CD4-positive, alpha-beta memory T cell (primary cell): Measurements from ENCODE around the gene ENTR1. TPM values are rescaled to one million over a fixed set of nuclear protein-coding genes. Genes with fewer than 3 reads are reported as not detected.

Experiments used
- CTCF ChIA-PET: fragments of 350-600 bp; sonication (Branson Sonifier 250); formaldehyde crosslinking; loops from one replicate; lab custom pipeline; 2021; ENCODE audit warnings: inconsistent platforms; ENCODE audit not compliant: partially characterized antibody; lab: Charles Lee
- POLR2A ChIA-PET: fragments of 350-600 bp; sonication (Branson Sonifier 250); formaldehyde crosslinking; loops from one replicate; lab custom pipeline; 2021; ENCODE audit not compliant: partially characterized antibody; lab: Charles Lee
- DNase-seq, 5 donors: peaks; one replicate each; pipeline versions ENCODE4 v3.0.0 to v3.0.0-alpha.2; 2020 to 2022; ENCODE audit warnings: mixed read lengths in 1 of 5
- H3K27ac ChIP-seq: one replicate; pipeline ENCODE4 v1.7.0; 2013; ENCODE audit warnings: low read depth, low read length
- H3K27me3 ChIP-seq: 2 replicates; pipeline ENCODE4 v1.7.0; 2013; ENCODE audit warnings: mild to moderate bottlenecking, low read length, moderate library complexity; ENCODE audit not compliant: insufficient read depth
- H3K36me3 ChIP-seq: 2 replicates; pipeline ENCODE4 v1.7.0; 2013; ENCODE audit warnings: mild to moderate bottlenecking, low read length, moderate library complexity; ENCODE audit not compliant: insufficient read depth
- H3K4me1 ChIP-seq: 2 replicates; pipeline ENCODE4 v1.7.0; 2013; ENCODE audit warnings: mild to moderate bottlenecking, low read length, moderate library complexity; ENCODE audit not compliant: insufficient read depth
- H3K4me3 ChIP-seq, 2 donors: one replicate each; pipeline ENCODE4 v1.7.0; 2013; ENCODE audit warnings: low read length in 2 of 2, mild to moderate bottlenecking in 1 of 2
- H3K9me3 ChIP-seq, 2 donors: one replicate each; pipeline ENCODE4 v1.7.0; 2013; ENCODE audit warnings: low read length in 2 of 2, control low read depth in 1 of 2; ENCODE audit not compliant: control insufficient read depth in 1 of 2
- H3K27ac Mint-ChIP-seq, 7 donors: one replicate each; pipeline ENCODE4 v1.8.0; 2020 to 2021; ENCODE audit warnings: mixed read lengths in 7 of 7, mild to moderate bottlenecking in 6 of 7, inconsistent platforms in 3 of 7, moderate library complexity in 3 of 7
- H3K27me3 Mint-ChIP-seq, 2 donors: one replicate each; pipeline ENCODE4 v1.8.0; 2020 to 2021; ENCODE audit warnings: mixed read lengths in 2 of 2
- H3K36me3 Mint-ChIP-seq, 2 donors: one replicate each; pipeline ENCODE4 v1.8.0; 2020 to 2021; ENCODE audit warnings: mixed read lengths in 2 of 2, inconsistent platforms in 1 of 2, mild to moderate bottlenecking in 1 of 2
- H3K4me1 Mint-ChIP-seq, 4 donors: one replicate each; pipeline ENCODE4 v1.8.0; 2020 to 2021; ENCODE audit warnings: mixed read lengths in 4 of 4, mild to moderate bottlenecking in 1 of 4
- H3K4me3 Mint-ChIP-seq, 8 donors: one replicate each; pipeline ENCODE4 v1.8.0; 2020 to 2021; ENCODE audit warnings: mixed read lengths in 8 of 8, mild to moderate bottlenecking in 7 of 8, moderate library complexity in 6 of 8, inconsistent platforms in 3 of 8
- H3K9me3 Mint-ChIP-seq, 8 donors: one replicate each; pipeline ENCODE4 v1.8.0; 2020 to 2021; ENCODE audit warnings: mixed read lengths in 8 of 8, mild to moderate bottlenecking in 5 of 8, inconsistent platforms in 3 of 8, moderate library complexity in 1 of 8
- intact Hi-C: fragments of 100-400 bp; cut with micrococcal nuclease; formaldehyde crosslinking; loops from one replicate; pipeline ENCODE4 v1.15.1; 2023
- polyA plus RNA-seq, 2 donors: library from polyadenylated mRNA; unstranded; fragments of 300-500 nt; fragmentation: Illumina TruSeq; gene quantifications; one replicate each; pipeline ENCODE4 v1.2.3, GENCODE V29; 2021
- total RNA-seq, 2 experiments: library from RNA; stranded (reverse); gene quantifications; one replicate each; pipeline ENCODE4 v1.2.3, GENCODE V29; 2021

The ENTR1 gene
- total and polyA plus RNA-seq, 4 experiments from 2014 or later: 8.3 to 85.9 (median 47.8) TPM

GRCh38 chr9:136438548-136439480 is 28.4 kb upstream of the ENTR1 start:
- CTCF ChIA-PET: interaction anchor here (1.0 to 1.1 kb wide), 3 partner anchors 20 to 36 kb away, joined by 3 to 5 read pairs (median 3); no protein-coding TSS in a partner anchor
- Histone ChIP-seq H3K27ac (peak overlapping the region; percentile 74), H3K9me3 (no peaks in the 10 kb centered on the region), H3K27me3 (no peaks in the 10 kb centered on the region), H3K4me1 (peaks cover 29% of the 10 kb centered on the region), H3K36me3 (peaks cover 15% of the 10 kb centered on the region), H3K4me3 (peak overlapping the region in 1 of 2 donors; percentile 66)
- POLR2A ChIA-PET: interaction anchor here (0.8 to 2.4 kb wide), 4 partner anchors 30 to 76 kb away, joined by 4 to 16 read pairs (median 4); partner anchors contain the start of gene DNLZ
- intact Hi-C loops: loop anchor here (1.0 kb wide), 2 partner anchors 39 to 44 kb away; partner anchors contain the start of genes SEC16A and SNAPC4
- H3K4me3 Mint-ChIP-seq: peak overlapping the region; percentile 86 to 91 (median 88)
- peak overlapping the region; percentile 87 to 95 (median 93) for H3K27ac Mint-ChIP-seq
- H3K4me1 Mint-ChIP-seq: peaks cover 16 to 36% (median 23%) of the 10 kb centered on the region in 4 donors
- no peaks in the 10 kb centered on the region for H3K27me3 Mint-ChIP-seq
- peaks cover 0 to 1% (median 0%) of the 10 kb centered on the region in 8 donors for H3K9me3 Mint-ChIP-seq
- peak; percentile 49 to 80 (median 58) for DNase-seq
- peaks cover 0 to 29% of the 10 kb centered on the region in 2 donors for H3K36me3 Mint-ChIP-seq

GRCh38 chr9:136437839-136438547 is 27.6 kb upstream of the ENTR1 start:
- Mint-ChIP-seq H3K36me3 (peaks cover 0 to 25% of the 10 kb centered on the region in 2 donors), H3K27me3 (no peaks in the 10 kb centered on the region), H3K27ac (peak overlapping the region; percentile 87 to 95 (median 93)), H3K4me3 (peak overlapping the region; percentile 86 to 91 (median 88)), H3K4me1 (peaks cover 16 to 36% (median 23%) of the 10 kb centered on the region in 4 donors), H3K9me3 (no peaks in the 10 kb centered on the region)
- ChIA-PET CTCF (interaction anchor here (1.0 to 1.1 kb wide), 3 partner anchors 21 to 35 kb away, joined by 3 to 5 read pairs (median 3); no protein-coding TSS in a partner anchor), POLR2A (interaction anchor here (0.8 to 2.4 kb wide), 4 partner anchors 29 to 75 kb away, joined by 4 to 16 read pairs (median 4); partner anchors contain the start of gene DNLZ)
- intact Hi-C loops: no loop called here
- peak overlapping the region in 1 of 2 donors; percentile 66 for H3K4me3 ChIP-seq
- peaks cover 29% of the 10 kb centered on the region for H3K4me1 ChIP-seq
- H3K27ac ChIP-seq: peak overlapping the region; percentile 74
- peak; percentile 16 to 67 (median 24) for DNase-seq
- H3K9me3 ChIP-seq: no peaks in the 10 kb centered on the region
- peaks cover 15% of the 10 kb centered on the region for H3K36me3 ChIP-seq
- H3K27me3 ChIP-seq: no peaks in the 10 kb centered on the region

GRCh38 chr9:136437430-136437829 is 27.0 kb upstream of the ENTR1 start:
- intact Hi-C loops: no loop called here
- Mint-ChIP-seq H3K36me3 (peaks cover 0 to 20% of the 10 kb centered on the region in 2 donors), H3K27me3 (no peaks in the 10 kb centered on the region), H3K4me3 (peak overlapping the region; percentile 86 to 91 (median 88)), H3K9me3 (no peaks in the 10 kb centered on the region), H3K27ac (peak overlapping the region; percentile 72 to 95 (median 93)), H3K4me1 (peaks cover 16 to 36% (median 23%) of the 10 kb centered on the region in 4 donors)
- peaks cover 29% of the 10 kb centered on the region for H3K4me1 ChIP-seq
- peaks cover 12% of the 10 kb centered on the region for H3K36me3 ChIP-seq
- H3K27ac ChIP-seq: peak overlapping the region; percentile 74
- no peaks in the 10 kb centered on the region for H3K27me3 ChIP-seq
- no peaks in the 10 kb centered on the region for H3K9me3 ChIP-seq
- DNase-seq: no peak
- no peak overlapping the region for H3K4me3 ChIP-seq
- CTCF ChIA-PET: no interaction called here
- POLR2A ChIA-PET: interaction anchor here (2.4 kb wide), 1 partner anchor 28 kb away, joined by 16 read pairs; no protein-coding TSS in a partner anchor

GRCh38 chr9:136436055-136436634 is 25.7 kb upstream of the ENTR1 start:
- H3K27ac Mint-ChIP-seq: peak overlapping the region in 5 of 7 donors; percentile 29 to 88 (median 31)
- no peak overlapping the region for H3K27ac ChIP-seq
- no peak overlapping the region for H3K4me3 ChIP-seq
- H3K4me3 Mint-ChIP-seq: peak overlapping the region in 4 of 8 donors; percentile 14 to 88 (median 42)
- H3K27me3 Mint-ChIP-seq: no peaks in the 10 kb centered on the region
- peaks cover 0 to 13% of the 10 kb centered on the region in 2 donors for H3K36me3 Mint-ChIP-seq
- ChIA-PET CTCF (interaction anchor here (0.5 to 1.4 kb wide), 2 partner anchors 18 to 22 kb away, joined by 3 read pairs; no protein-coding TSS in a partner anchor), POLR2A (interaction anchor here (1.1 kb wide), 1 partner anchor 11 kb away, joined by 4 read pairs; no protein-coding TSS in a partner anchor)
- no peaks in the 10 kb centered on the region for H3K27me3 ChIP-seq
- no peaks in the 10 kb centered on the region for H3K9me3 Mint-ChIP-seq
- peaks cover 29% of the 10 kb centered on the region for H3K4me1 ChIP-seq
- no peak for DNase-seq
- peaks cover 7% of the 10 kb centered on the region for H3K36me3 ChIP-seq
- no peaks in the 10 kb centered on the region for H3K9me3 ChIP-seq
- peaks cover 16 to 36% (median 23%) of the 10 kb centered on the region in 4 donors for H3K4me1 Mint-ChIP-seq
- intact Hi-C loops: no loop called here

DNA sequence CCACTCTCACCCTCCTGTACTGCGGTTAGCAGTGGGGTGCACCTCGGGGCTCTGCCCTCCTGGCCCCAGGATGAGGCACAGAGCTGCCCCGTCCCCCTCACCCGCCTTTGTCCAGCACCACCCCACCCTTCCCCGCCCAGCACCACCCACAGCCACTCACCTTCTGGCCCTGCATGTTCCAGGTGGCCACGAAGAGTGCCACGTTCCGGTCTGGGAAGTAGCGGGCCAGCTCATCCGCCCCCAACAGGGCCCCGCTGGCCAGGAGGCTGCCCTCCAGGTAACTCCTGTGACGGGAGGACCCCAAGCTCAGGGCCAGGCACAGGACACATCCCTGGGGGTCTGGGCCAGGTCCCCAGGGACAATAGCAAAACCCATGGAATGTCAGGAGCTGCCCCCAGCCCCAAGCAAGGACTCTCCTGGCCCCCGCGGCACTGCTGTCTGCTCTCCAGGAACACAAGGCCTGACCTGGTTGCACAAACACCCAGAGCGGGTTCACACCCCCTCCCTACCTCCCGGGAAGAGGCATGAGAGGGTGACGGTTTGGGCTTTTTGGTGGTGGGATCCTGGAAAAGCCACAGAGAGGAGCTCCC is 24.3 kb upstream of the ENTR1 start:
- peaks cover 16 to 32% (median 23%) of the 10 kb centered on the region in 4 donors for H3K4me1 Mint-ChIP-seq
- intact Hi-C loops: no loop called here
- H3K9me3 Mint-ChIP-seq: no peaks in the 10 kb centered on the region
- Histone ChIP-seq H3K4me3 (no peak overlapping the region), H3K27ac (no peak overlapping the region), H3K36me3 (peaks cover 11% of the 10 kb centered on the region), H3K9me3 (no peaks in the 10 kb centered on the region), H3K27me3 (no peaks in the 10 kb centered on the region), H3K4me1 (peaks cover 24% of the 10 kb centered on the region)
- DNase-seq: no peak
- H3K36me3 Mint-ChIP-seq: peaks cover 3 to 17% of the 10 kb centered on the region in 2 donors
- POLR2A ChIA-PET: interaction anchor here (1.1 kb wide), 1 partner anchor 25 kb away, joined by 3 read pairs; no protein-coding TSS in a partner anchor
- no peak overlapping the region for H3K27ac Mint-ChIP-seq
- no peak overlapping the region for H3K4me3 Mint-ChIP-seq
- CTCF ChIA-PET: no interaction called here
- no peaks in the 10 kb centered on the region for H3K27me3 Mint-ChIP-seq

GRCh38 chr9:136433849-136434579 is 23.6 kb upstream of the ENTR1 start:
- no peaks in the 10 kb centered on the region for H3K9me3 ChIP-seq
- no peaks in the 10 kb centered on the region for H3K27me3 Mint-ChIP-seq
- POLR2A ChIA-PET: interaction anchor here (1.1 kb wide), 1 partner anchor 25 kb away, joined by 3 read pairs; no protein-coding TSS in a partner anchor
- no peak overlapping the region for H3K4me3 ChIP-seq
- DNase-seq: no peak
- intact Hi-C loops: no loop called here
- no peak overlapping the region for H3K27ac ChIP-seq
- no peaks in the 10 kb centered on the region for H3K9me3 Mint-ChIP-seq
- H3K36me3 ChIP-seq: peaks cover 11% of the 10 kb centered on the region
- H3K27me3 ChIP-seq: no peaks in the 10 kb centered on the region
- peaks cover 24% of the 10 kb centered on the region for H3K4me1 ChIP-seq
- no peak overlapping the region for H3K27ac Mint-ChIP-seq
- CTCF ChIA-PET: no interaction called here
- H3K36me3 Mint-ChIP-seq: peaks cover 3 to 20% of the 10 kb centered on the region in 2 donors
- H3K4me1 Mint-ChIP-seq: peaks cover 16 to 32% (median 23%) of the 10 kb centered on the region in 4 donors
- no peak overlapping the region for H3K4me3 Mint-ChIP-seq
